Measurements from ENCODE around the gene SOX30. TPM values are rescaled to one million over a fixed set of nuclear protein-coding genes. Genes with fewer than 3 reads are reported as not detected.
A peak's percentile ranks its signal among the peaks of the same experiment; 100 is the strongest.

Gene SOX30
- total RNA-seq, 1 donor from 2014 or later = not detected

DNA sequence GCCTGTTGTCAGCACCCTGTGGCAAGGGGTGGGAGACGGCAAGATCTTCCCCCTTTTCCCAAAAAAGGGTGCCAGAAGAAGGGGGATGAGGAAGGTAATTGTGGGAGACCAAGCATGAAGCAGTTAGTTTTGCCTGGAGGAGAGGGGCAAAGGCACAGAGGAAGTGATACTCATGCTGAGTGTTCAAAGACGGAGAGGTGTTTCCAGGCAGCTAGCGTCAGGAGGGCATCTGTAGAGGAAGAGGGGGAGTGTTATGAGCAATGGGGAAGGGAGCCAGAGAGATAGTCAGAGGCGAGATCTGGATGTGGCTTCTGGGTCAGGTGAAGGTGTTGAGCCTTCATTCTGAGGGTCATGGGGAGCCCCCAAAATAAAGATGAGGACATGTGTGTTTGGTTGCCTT, 49.7 kb downstream of the SOX30 start:
- Mint-ChIP-seq H3K27ac (ENCODE audit: unreplicated experiment) (peak overlapping the region; percentile 13), H3K27me3 (ENCODE audit: low read depth) (no peaks in the 10 kb centered on the region), H3K4me3 (ENCODE audit: unreplicated experiment) (no peak overlapping the region), H3K9me3 (ENCODE audit: low read depth) (peaks cover 6% of the 10 kb centered on the region), H3K36me3 (ENCODE audit: low read depth) (no peaks in the 10 kb centered on the region), H3K4me1 (ENCODE audit: low read depth) (peaks cover 28% of the 10 kb centered on the region)
- no peak for DNase-seq (ENCODE audit: low spot score)
- TF ChIP-seq, protein P1, sequence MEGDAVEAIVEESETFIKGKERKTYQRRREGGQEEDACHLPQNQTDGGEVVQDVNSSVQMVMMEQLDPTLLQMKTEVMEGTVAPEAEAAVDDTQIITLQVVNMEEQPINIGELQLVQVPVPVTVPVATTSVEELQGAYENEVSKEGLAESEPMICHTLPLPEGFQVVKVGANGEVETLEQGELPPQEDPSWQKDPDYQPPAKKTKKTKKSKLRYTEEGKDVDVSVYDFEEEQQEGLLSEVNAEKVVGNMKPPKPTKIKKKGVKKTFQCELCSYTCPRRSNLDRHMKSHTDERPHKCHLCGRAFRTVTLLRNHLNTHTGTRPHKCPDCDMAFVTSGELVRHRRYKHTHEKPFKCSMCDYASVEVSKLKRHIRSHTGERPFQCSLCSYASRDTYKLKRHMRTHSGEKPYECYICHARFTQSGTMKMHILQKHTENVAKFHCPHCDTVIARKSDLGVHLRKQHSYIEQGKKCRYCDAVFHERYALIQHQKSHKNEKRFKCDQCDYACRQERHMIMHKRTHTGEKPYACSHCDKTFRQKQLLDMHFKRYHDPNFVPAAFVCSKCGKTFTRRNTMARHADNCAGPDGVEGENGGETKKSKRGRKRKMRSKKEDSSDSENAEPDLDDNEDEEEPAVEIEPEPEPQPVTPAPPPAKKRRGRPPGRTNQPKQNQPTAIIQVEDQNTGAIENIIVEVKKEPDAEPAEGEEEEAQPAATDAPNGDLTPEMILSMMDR (IDR thresholded peaks at IDR 0.05) = no peak

DNA sequence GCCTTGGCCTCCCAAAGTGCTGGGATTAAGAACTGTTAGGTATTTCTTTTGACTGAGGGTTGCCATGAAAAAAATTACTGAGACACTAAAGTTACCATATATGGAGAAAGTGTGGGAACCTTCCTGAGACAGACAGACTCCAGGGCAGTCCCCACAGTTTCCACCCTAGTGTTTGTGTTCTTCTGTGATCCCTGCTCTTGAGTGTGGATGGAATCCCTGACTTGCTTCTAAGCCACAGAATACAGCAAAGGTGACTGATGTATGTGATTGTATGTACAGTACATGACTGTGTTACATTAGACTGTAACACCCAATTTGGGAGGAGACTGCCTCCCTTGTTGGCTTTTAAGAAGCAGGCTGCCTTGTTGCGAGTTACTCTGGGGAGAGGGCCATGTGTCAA, 52.0 kb downstream of the SOX30 start:
- H3K4me1 Mint-ChIP-seq (ENCODE audit: low read depth) = peaks cover 24% of the 10 kb centered on the region
- TF ChIP-seq, protein P1 (IDR thresholded peaks at IDR 0.05) = no peak
- DNase-seq (ENCODE audit: low spot score) = no peak
- H3K27ac Mint-ChIP-seq (ENCODE audit: unreplicated experiment) = no peak overlapping the region
- H3K27me3 Mint-ChIP-seq (ENCODE audit: low read depth) = no peaks in the 10 kb centered on the region
- H3K36me3 Mint-ChIP-seq (ENCODE audit: low read depth) = no peaks in the 10 kb centered on the region
- no peak overlapping the region for H3K4me3 Mint-ChIP-seq (ENCODE audit: unreplicated experiment)
- H3K9me3 Mint-ChIP-seq (ENCODE audit: low read depth) = peaks cover 6% of the 10 kb centered on the region

DNA sequence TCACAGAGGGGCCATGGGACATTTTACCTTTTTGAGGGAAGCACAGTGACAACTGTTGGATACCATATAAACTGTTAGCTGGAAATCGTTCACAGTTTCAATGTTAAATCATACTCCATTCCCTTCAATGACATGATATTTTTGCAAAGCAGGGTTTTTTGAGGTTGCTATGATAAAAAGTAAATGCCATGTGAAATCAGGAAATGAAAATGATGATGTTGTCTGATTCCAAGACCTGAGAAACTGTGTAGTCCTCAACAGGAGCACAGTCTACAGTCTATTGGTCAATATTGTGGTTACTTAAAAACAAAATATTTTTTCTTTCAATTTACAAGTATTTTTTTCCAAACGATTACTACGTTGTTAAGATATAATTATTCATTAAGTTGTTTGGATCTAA, 52.7 kb downstream of the SOX30 start:
- peaks cover 6% of the 10 kb centered on the region for H3K9me3 Mint-ChIP-seq (ENCODE audit: low read depth)
- H3K27me3 Mint-ChIP-seq (ENCODE audit: low read depth) = no peaks in the 10 kb centered on the region
- TF ChIP-seq, protein P1 (IDR thresholded peaks at IDR 0.05) = no peak
- H3K36me3 Mint-ChIP-seq (ENCODE audit: low read depth) = no peaks in the 10 kb centered on the region
- H3K4me1 Mint-ChIP-seq (ENCODE audit: low read depth) = peaks cover 23% of the 10 kb centered on the region
- H3K4me3 Mint-ChIP-seq (ENCODE audit: unreplicated experiment) = no peak overlapping the region
- DNase-seq (ENCODE audit: low spot score) = no peak
- no peak overlapping the region for H3K27ac Mint-ChIP-seq (ENCODE audit: unreplicated experiment)

DNA sequence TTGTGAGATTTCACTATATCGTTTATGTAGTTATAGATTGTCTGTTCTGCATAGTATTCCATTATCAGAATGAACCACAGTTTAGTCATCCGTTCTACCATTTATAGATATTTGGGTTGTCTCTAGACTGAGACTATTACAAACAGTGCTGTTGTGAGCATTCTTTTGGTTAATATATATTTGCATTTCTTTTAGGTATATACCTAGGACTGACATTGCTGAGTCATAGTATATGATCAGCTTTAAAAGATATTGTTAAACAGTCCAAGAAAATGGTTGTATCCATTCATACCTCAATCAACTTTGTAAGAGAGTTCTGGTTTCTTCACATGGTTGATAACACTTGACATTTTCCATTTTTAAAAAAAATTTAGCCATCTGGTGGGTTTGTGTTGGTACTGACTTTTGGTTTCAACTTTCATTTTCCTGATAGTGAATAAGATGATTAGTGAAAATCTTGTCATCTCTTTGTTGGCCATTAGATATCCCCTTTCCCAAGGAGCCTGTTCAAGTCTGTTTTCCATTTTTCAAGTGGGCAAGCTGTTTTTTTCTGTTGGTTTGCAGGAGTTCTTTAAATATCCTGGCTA, 53.8 kb downstream of the SOX30 start:
- no peak overlapping the region for H3K27ac Mint-ChIP-seq (ENCODE audit: unreplicated experiment)
- H3K36me3 Mint-ChIP-seq (ENCODE audit: low read depth) = no peaks in the 10 kb centered on the region
- peaks cover 6% of the 10 kb centered on the region for H3K9me3 Mint-ChIP-seq (ENCODE audit: low read depth)
- peaks cover 12% of the 10 kb centered on the region for H3K4me1 Mint-ChIP-seq (ENCODE audit: low read depth)
- TF ChIP-seq, protein P1 (IDR thresholded peaks at IDR 0.05) = no peak
- H3K4me3 Mint-ChIP-seq (ENCODE audit: unreplicated experiment) = no peak overlapping the region
- no peaks in the 10 kb centered on the region for H3K27me3 Mint-ChIP-seq (ENCODE audit: low read depth)
- no peak for DNase-seq (ENCODE audit: low spot score)

DNA sequence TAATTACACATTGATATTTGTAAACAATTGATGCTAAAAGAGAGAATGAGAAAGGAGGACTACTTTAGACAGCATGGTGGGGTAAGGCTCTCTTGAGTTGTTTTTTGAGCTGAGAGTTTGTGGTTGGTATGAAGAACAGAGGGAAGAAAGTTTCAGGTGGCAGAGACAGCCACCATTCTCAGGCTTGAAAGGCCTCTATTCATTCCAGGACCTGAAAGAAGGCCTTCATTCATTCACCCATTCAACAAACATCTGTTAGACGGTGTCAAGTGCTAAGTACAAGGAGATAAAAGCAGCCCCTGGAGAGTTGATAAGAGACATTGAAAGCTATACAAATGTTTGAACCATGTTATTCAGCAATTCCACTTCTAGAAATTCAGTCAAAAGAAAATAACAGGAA, 55.0 kb downstream of the SOX30 start:
- Mint-ChIP-seq H3K36me3 (ENCODE audit: low read depth) (no peaks in the 10 kb centered on the region), H3K4me3 (ENCODE audit: unreplicated experiment) (no peak overlapping the region), H3K4me1 (ENCODE audit: low read depth) (peaks cover 4% of the 10 kb centered on the region), H3K9me3 (ENCODE audit: low read depth) (peaks cover 6% of the 10 kb centered on the region), H3K27me3 (ENCODE audit: low read depth) (no peaks in the 10 kb centered on the region), H3K27ac (ENCODE audit: unreplicated experiment) (no peak overlapping the region)
- TF ChIP-seq, protein P1 (IDR thresholded peaks at IDR 0.05) = no peak
- no peak for DNase-seq (ENCODE audit: low spot score)

Data from chondrocyte (in vitro differentiated cells).